Activated CD4-positive, CD25-positive, alpha-beta regulatory T cell treated with anti-CD3 and anti-CD28 coated beads, Interleukin-2, amount 50 U/mL, for 24 hours (primary cell): Measurements from ENCODE around the gene PRPS1.
"Not testable (repeated sequence)": the region's sequence is repeated elsewhere in the genome, so short reads cannot be mapped to it uniquely, and the experiment has no call there.

ENCODE experiments used
- ATAC-seq, 2 donors: fragments of 150-1000 bp; cut with Tn5 transposase; one replicate each; pipeline ENCODE4 v1.10.0; 2021; ENCODE audit warnings: mild to moderate bottlenecking in 1 of 2, moderate library complexity in 1 of 2

Gene PRPS1

GRCh38 chrX:107627838-107628661 is at the start of gene PRPS1:
TSS of gene PRPS1 (plus strand) at chrX:107628510. CDS start at chrX:107628629, 119 bp downstream.
- ATAC-seq = peak; percentile 98 to 99

- no peak for ATAC-seq
Observed at GRCh38 chrX:107579956-107580355, 48.4 kb upstream of the PRPS1 start.

- no peak for ATAC-seq
Observed at GRCh38 chrX:107581923-107582322, 46.4 kb upstream of the PRPS1 start.

GRCh38 chrX:107589243-107589642 is 39.1 kb upstream of the PRPS1 start:
- no peak for ATAC-seq

- ATAC-seq = no peak
Observed at GRCh38 chrX:107596651-107597050, 31.7 kb upstream of the PRPS1 start.

GRCh38 chrX:107597264-107597663 is 31.0 kb upstream of the PRPS1 start:
- ATAC-seq = no peak

GRCh38 chrX:107597791-107598190 is 30.5 kb upstream of the PRPS1 start:
- no peak for ATAC-seq

GRCh38 chrX:107599450-107599861 is 28.9 kb upstream of the PRPS1 start:
- ATAC-seq = no peak

GRCh38 chrX:107600366-107600765 is 27.9 kb upstream of the PRPS1 start:
- ATAC-seq = no peak

- no peak for ATAC-seq
Observed at GRCh38 chrX:107601326-107601725, 27.0 kb upstream of the PRPS1 start.

GRCh38 chrX:107601759-107602158 is 26.6 kb upstream of the PRPS1 start:
- ATAC-seq = no peak

GRCh38 chrX:107602694-107603239 is 25.5 kb upstream of the PRPS1 start:
- no peak for ATAC-seq

GRCh38 chrX:107603429-107604159 is 24.7 kb upstream of the PRPS1 start:
- ATAC-seq = no peak

GRCh38 chrX:107609061-107609460 is 19.2 kb upstream of the PRPS1 start:
- not testable (repeated sequence) for ATAC-seq

GRCh38 chrX:107610667-107611066 is 17.6 kb upstream of the PRPS1 start:
- ATAC-seq = no peak

GRCh38 chrX:107619885-107620322 is 8.4 kb upstream of the PRPS1 start:
- ATAC-seq = no peak

GRCh38 chrX:107624893-107625292 is 3.4 kb upstream of the PRPS1 start:
- ATAC-seq = no peak

GRCh38 chrX:107625739-107626138 is 2.6 kb upstream of the PRPS1 start:
- ATAC-seq = no peak

- no peak for ATAC-seq
Observed at GRCh38 chrX:107626481-107626880, 1.8 kb upstream of the PRPS1 start.

- ATAC-seq = no peak
Observed at GRCh38 chrX:107626916-107627315, 1.4 kb upstream of the PRPS1 start.

GRCh38 chrX:107628662-107629539 is 591 bp downstream of the PRPS1 start:
- peak; percentile 46 to 59 for ATAC-seq

- ATAC-seq = no peak
Observed at GRCh38 chrX:107629540-107629909, 1.2 kb downstream of the PRPS1 start.
